Trophoblast cell (in vitro differentiated cells and primary cell): Measurements from ENCODE around the gene ZC3H18.

Source experiments
- DNase-seq, 2 donors: peaks; one replicate each; pipeline ENCODE4 v3.0.0-alpha.2; 2016
- H2AFZ ChIP-seq: 2 replicates; pipeline ENCODE4 v1.6.1; 2013; ENCODE audit warnings: low read length, moderate library complexity, mild to moderate bottlenecking; ENCODE audit not compliant: insufficient read depth, poor library complexity
- H2AK5ac ChIP-seq: 2 replicates; pipeline ENCODE4 v1.6.1; 2013; ENCODE audit warnings: mild to moderate bottlenecking, low read length
- H2BK120ac ChIP-seq: 2 replicates; pipeline ENCODE4 v1.6.1; 2013; ENCODE audit warnings: low read length, mild to moderate bottlenecking, moderate library complexity; ENCODE audit not compliant: insufficient read depth, poor library complexity
- H2BK12ac ChIP-seq: 2 replicates; pipeline ENCODE4 v1.6.1; 2013; ENCODE audit warnings: mild to moderate bottlenecking, low read length, moderate library complexity
- H2BK5ac ChIP-seq: 2 replicates; pipeline ENCODE4 v1.6.1; 2013; ENCODE audit warnings: low read length, low read depth, moderate library complexity, mild to moderate bottlenecking; ENCODE audit not compliant: poor library complexity
- H3K14ac ChIP-seq: 2 replicates; pipeline ENCODE4 v1.6.1; 2013; ENCODE audit warnings: mild to moderate bottlenecking, low read length
- H3K18ac ChIP-seq: 2 replicates; pipeline ENCODE4 v1.6.1; 2013; ENCODE audit warnings: mild to moderate bottlenecking, low read length
- H3K23ac ChIP-seq: 2 replicates; pipeline ENCODE4 v1.6.1; 2013; ENCODE audit warnings: low read length
- H3K27ac ChIP-seq: 2 replicates; pipeline ENCODE4 v1.5.1; 2013; ENCODE audit warnings: low read depth, mild to moderate bottlenecking, inconsistent platforms, low read length, moderate library complexity
- H3K27me3 ChIP-seq: 2 replicates; pipeline ENCODE4 v1.6.1; 2013; ENCODE audit warnings: inconsistent platforms, mild to moderate bottlenecking, low read length, moderate library complexity; ENCODE audit not compliant: insufficient read depth
- H3K36me3 ChIP-seq, 2 experiments: 1 replicate in 1 of 2; 2 replicates in 1 of 2; pipeline ENCODE4 v1.6.1; 2013; ENCODE audit warnings: low read length in 2 of 2, mild to moderate bottlenecking in 2 of 2, moderate library complexity in 1 of 2; ENCODE audit not compliant: insufficient read depth in 2 of 2, control insufficient read depth in 1 of 2
- H3K4ac ChIP-seq: 2 replicates; pipeline ENCODE4 v1.6.1; 2013; ENCODE audit warnings: low read depth, mild to moderate bottlenecking, low read length, moderate library complexity
- H3K4me1 ChIP-seq, 2 experiments: 1 replicate in 1 of 2; 2 replicates in 1 of 2; pipeline ENCODE4 v1.6.1; 2013; ENCODE audit warnings: low read length in 2 of 2, mild to moderate bottlenecking in 2 of 2, moderate library complexity in 1 of 2; ENCODE audit not compliant: insufficient read depth in 2 of 2, control insufficient read depth in 1 of 2
- H3K4me2 ChIP-seq: 2 replicates; pipeline ENCODE4 v1.6.1; 2013; ENCODE audit warnings: inconsistent platforms, mild to moderate bottlenecking, low read length, moderate library complexity
- H3K4me3 ChIP-seq: 2 replicates; pipeline ENCODE4 v1.5.1; 2013; ENCODE audit warnings: mild to moderate bottlenecking, low read depth, low read length, inconsistent platforms
- H3K79me1 ChIP-seq: one replicate; pipeline ENCODE4 v1.6.1; 2013; ENCODE audit warnings: low read length
- H3K79me2 ChIP-seq: 2 replicates; pipeline ENCODE4 v1.6.1; 2013; ENCODE audit warnings: low read length, mild to moderate bottlenecking; ENCODE audit not compliant: control insufficient read depth, insufficient read depth, poor library complexity
- H3K9ac ChIP-seq: 2 replicates; pipeline ENCODE4 v1.6.1; 2013; ENCODE audit warnings: mild to moderate bottlenecking, low read length
- H3K9me3 ChIP-seq: 2 replicates; pipeline ENCODE4 v1.6.1; 2013; ENCODE audit warnings: low read depth, mild to moderate bottlenecking, control low read depth, inconsistent platforms, low read length; ENCODE audit not compliant: insufficient read depth
- H4K12ac ChIP-seq: 2 replicates; pipeline ENCODE4 v1.6.1; 2013; ENCODE audit warnings: low read depth, mild to moderate bottlenecking, low read length, moderate library complexity
- H4K8ac ChIP-seq: 2 replicates; pipeline ENCODE4 v1.6.1; 2013; ENCODE audit warnings: low read depth, mild to moderate bottlenecking, low read length, moderate library complexity
- H4K91ac ChIP-seq: one replicate; pipeline ENCODE4 v1.6.1; 2013; ENCODE audit warnings: low read depth, mild to moderate bottlenecking, low read length, moderate library complexity
- WGBS: extraction: QIAGEN DNeasy Blood & Tissue Kit; methylation state at CpG from one replicate; pipeline ENCODE4 v1.1.7; 2013; ENCODE audit warnings: missing lambda C conversion rate; ENCODE audit not compliant: insufficient read length, insufficient coverage; ENCODE audit errors: extremely low coverage; 5-methylcytosine and 5-hydroxymethylcytosine counted together

Gene ZC3H18

DNA sequence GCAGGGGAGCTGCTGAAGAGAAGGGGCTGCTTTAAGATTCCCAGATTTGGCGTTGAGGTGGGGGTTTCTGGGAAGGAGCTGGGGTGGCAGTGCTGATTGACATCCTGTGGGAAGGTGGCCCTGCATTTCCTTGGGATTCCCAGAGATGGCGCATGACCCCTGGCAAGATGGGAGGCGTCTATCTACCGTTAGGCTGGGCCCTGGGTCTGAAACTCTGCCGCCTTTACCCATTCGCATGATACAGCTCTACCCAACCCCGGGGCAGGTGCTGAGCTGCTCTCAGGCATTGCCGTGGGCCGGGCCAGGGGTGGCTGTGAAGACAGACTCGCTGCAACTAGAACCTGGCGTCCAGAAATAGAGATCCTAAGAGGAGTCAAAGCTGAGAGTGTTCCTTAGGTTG lies 102.6 kb downstream of the ZC3H18 start:
- no peak overlapping the region for H2BK120ac ChIP-seq
- no peak overlapping the region for H3K14ac ChIP-seq
- no peak overlapping the region for H3K4me3 ChIP-seq
- no peak overlapping the region for H3K9ac ChIP-seq
- DNase-seq = no peak
- no peak overlapping the region for H4K12ac ChIP-seq
- no peak overlapping the region for H3K23ac ChIP-seq
- no peaks in the 10 kb centered on the region for H3K27me3 ChIP-seq
- H3K4me1 ChIP-seq = no peaks in the 10 kb centered on the region
- no peak overlapping the region for H2BK5ac ChIP-seq
- H2BK12ac ChIP-seq = no peak overlapping the region
- no peak overlapping the region for H3K4me2 ChIP-seq
- H3K27ac ChIP-seq = no peak overlapping the region
- H3K4ac ChIP-seq = no peak overlapping the region
- no peak overlapping the region for H3K18ac ChIP-seq
- H2AK5ac ChIP-seq = no peak overlapping the region
- no peaks in the 10 kb centered on the region for H3K79me2 ChIP-seq
- H3K36me3 ChIP-seq = peaks cover 6 to 14% of the 10 kb centered on the region in 2 experiments
- H4K91ac ChIP-seq = no peak overlapping the region
- H2AFZ ChIP-seq = no peak overlapping the region
- H4K8ac ChIP-seq = no peak overlapping the region
- peaks cover 4% of the 10 kb centered on the region for H3K9me3 ChIP-seq
- H3K79me1 ChIP-seq = no peaks in the 10 kb centered on the region
- WGBS = no CpG with 5 or more reads among the region's 11 CpGs

- Histone ChIP-seq H3K79me2 (no peaks in the 10 kb centered on the region), H2AFZ (no peak overlapping the region), H4K12ac (no peak overlapping the region), H3K23ac (no peak overlapping the region), H2BK12ac (no peak overlapping the region), H2BK120ac (no peak overlapping the region), H3K36me3 (peaks cover 3 to 9% of the 10 kb centered on the region in 2 experiments), H2AK5ac (no peak overlapping the region), H4K8ac (no peak overlapping the region), H3K4me2 (no peak overlapping the region), H3K27me3 (no peaks in the 10 kb centered on the region), H4K91ac (no peak overlapping the region), H3K27ac (no peak overlapping the region), H3K4ac (no peak overlapping the region), H3K79me1 (no peaks in the 10 kb centered on the region), H3K14ac (no peak overlapping the region), H3K9ac (no peak overlapping the region), H3K9me3 (peaks cover 4% of the 10 kb centered on the region), H3K4me1 (peaks cover 0 to 2% of the 10 kb centered on the region in 2 experiments), H2BK5ac (no peak overlapping the region), H3K4me3 (no peak overlapping the region), H3K18ac (no peak overlapping the region)
- DNase-seq = no peak
- WGBS = no CpG with 5 or more reads among the region's 19 CpGs
Measured at GRCh38 chr16:88673716-88674379, 103.6 kb downstream of the ZC3H18 start.

GRCh38 chr16:88676502-88677242 lies 106.5 kb downstream of the ZC3H18 start:
- WGBS = no CpG with 5 or more reads among the region's 22 CpGs
- Histone ChIP-seq H3K79me1 (no peaks in the 10 kb centered on the region), H3K23ac (no peak overlapping the region), H4K8ac (no peak overlapping the region), H3K9ac (no peak overlapping the region), H3K14ac (no peak overlapping the region), H2AFZ (no peak overlapping the region), H2BK12ac (no peak overlapping the region), H4K91ac (no peak overlapping the region), H3K4me3 (no peak overlapping the region), H3K27me3 (no peaks in the 10 kb centered on the region), H3K9me3 (peaks cover 3% of the 10 kb centered on the region), H3K4ac (no peak overlapping the region), H3K79me2 (no peaks in the 10 kb centered on the region), H3K4me1 (peaks cover 0 to 6% of the 10 kb centered on the region in 2 experiments), H3K27ac (no peak overlapping the region), H3K4me2 (no peak overlapping the region), H2AK5ac (no peak overlapping the region), H3K18ac (no peak overlapping the region), H2BK5ac (no peak overlapping the region), H4K12ac (no peak overlapping the region), H2BK120ac (no peak overlapping the region), H3K36me3 (peaks cover 3 to 9% of the 10 kb centered on the region in 2 experiments)
- DNase-seq = no peak

- Histone ChIP-seq H4K8ac (no peak overlapping the region), H3K4me2 (no peak overlapping the region), H2BK12ac (no peak overlapping the region), H3K36me3 (peaks cover 3 to 9% of the 10 kb centered on the region in 2 experiments), H3K79me1 (no peaks in the 10 kb centered on the region), H2AFZ (no peak overlapping the region), H3K4me1 (peaks cover 0 to 6% of the 10 kb centered on the region in 2 experiments), H3K79me2 (no peaks in the 10 kb centered on the region), H3K27me3 (no peaks in the 10 kb centered on the region), H3K4ac (no peak overlapping the region), H3K23ac (no peak overlapping the region), H3K9me3 (no peaks in the 10 kb centered on the region), H3K4me3 (peak overlapping the region; percentile 41), H2BK5ac (no peak overlapping the region), H2AK5ac (no peak overlapping the region), H2BK120ac (no peak overlapping the region), H3K9ac (no peak overlapping the region), H3K27ac (no peak overlapping the region), H3K18ac (no peak overlapping the region), H4K12ac (no peak overlapping the region), H4K91ac (no peak overlapping the region), H3K14ac (no peak overlapping the region)
- no CpG with 5 or more reads among the region's 13 CpGs for WGBS
- DNase-seq = no peak
Measured at GRCh38 chr16:88677721-88678120, 107.5 kb downstream of the ZC3H18 start.
